H1 (cell line): Measurements from ENCODE around the gene SEL1L3.

Experiments used
- CTCF ChIP-seq, 3 experiments: IDR thresholded peaks; 1 replicate in 2 of 3; 2 replicates in 1 of 3; pipeline versions ENCODE4 v1.5.1 to v1.6.1; 2011; ENCODE audit warnings: low read length in 3 of 3, mild to moderate bottlenecking in 3 of 3, inconsistent platforms in 2 of 3, low read depth in 1 of 3, moderate library complexity in 1 of 3; ENCODE audit not compliant: insufficient read depth in 1 of 3; ENCODE audit errors: control extremely low read depth in 1 of 3
- EP300 ChIP-seq, 2 experiments: IDR thresholded peaks; 1 replicate in 1 of 2; 2 replicates in 1 of 2; pipeline ENCODE4 v1.6.1; 2011 to 2012; ENCODE audit warnings: low read depth in 2 of 2, low read length in 2 of 2, mild to moderate bottlenecking in 2 of 2, borderline replicate concordance in 1 of 2, inconsistent platforms in 1 of 2, moderate library complexity in 1 of 2
- HDAC2 ChIP-seq, 2 experiments: fragments of 300-600 bp in 1 of 2; sonication (generic) in 1 of 2; IDR thresholded peaks; 2 replicates each; pipeline ENCODE4 v1.6.1; 2011 to 2012; ENCODE audit warnings: low read depth in 2 of 2, low read length in 2 of 2, mild to moderate bottlenecking in 2 of 2, moderate library complexity in 2 of 2, borderline replicate concordance in 1 of 2, inconsistent platforms in 1 of 2
- HDAC6 ChIP-seq: IDR thresholded peaks from one replicate; pipeline ENCODE4 v1.7.1; 2012; ENCODE audit warnings: low read depth, mild to moderate bottlenecking, inconsistent platforms, low read length, moderate library complexity
- MAFK ChIP-seq: IDR thresholded peaks from 2 replicates; pipeline ENCODE4 v1.6.1; 2012; ENCODE audit warnings: low read depth, mild to moderate bottlenecking, improper control_type of control experiment, low read length
- MAX ChIP-seq: IDR thresholded peaks from 2 replicates; pipeline ENCODE4 v1.6.1; 2012; ENCODE audit warnings: inconsistent platforms
- POLR2A ChIP-seq, 2 experiments: IDR thresholded peaks; 1 replicate in 1 of 2; 2 replicates in 1 of 2; pipeline ENCODE4 v1.6.1; 2011; ENCODE audit warnings: low read depth in 2 of 2, low read length in 2 of 2, mild to moderate bottlenecking in 2 of 2; ENCODE audit errors: control extremely low read depth in 1 of 2
- POU5F1 ChIP-seq: IDR thresholded peaks from 2 replicates; pipeline ENCODE4 v1.6.1; 2011; ENCODE audit warnings: low read depth, mild to moderate bottlenecking, low read length, moderate library complexity
- RAD21 ChIP-seq, 2 experiments: IDR thresholded peaks in 1 of 2; conservative IDR thresholded peaks in 1 of 2; 2 replicates each; pipeline ENCODE4 v1.6.1; 2011; ENCODE audit warnings: low read depth in 2 of 2, low read length in 2 of 2, improper control_type of control experiment in 1 of 2, inconsistent platforms in 1 of 2, mild to moderate bottlenecking in 1 of 2, moderate library complexity in 1 of 2
- SAP30 ChIP-seq: fragments of 300-600 bp; sonication (generic); IDR thresholded peaks from 2 replicates; pipeline ENCODE4 v1.7.1; 2012; ENCODE audit warnings: low read length, moderate library complexity, mild to moderate bottlenecking, inconsistent platforms; ENCODE audit not compliant: insufficient read depth, insufficient replicate concordance
- SRF ChIP-seq: IDR thresholded peaks from 2 replicates; pipeline ENCODE4 v1.6.1; 2011; ENCODE audit warnings: mild to moderate bottlenecking, low read depth, low read length, moderate library complexity
- TAF1 ChIP-seq: IDR thresholded peaks from 2 replicates; pipeline ENCODE4 v1.6.1; 2011; ENCODE audit warnings: mild to moderate bottlenecking, low read depth, low read length
- TBP ChIP-seq: IDR thresholded peaks from 2 replicates; pipeline ENCODE4 v1.6.1; 2011; ENCODE audit warnings: low read depth, low read length, improper control_type of control experiment
- ZNF274 ChIP-seq: IDR thresholded peaks from 2 replicates; pipeline ENCODE4 v1.7.0; 2012; ENCODE audit warnings: low read length, borderline replicate concordance; ENCODE audit errors: extremely low read depth

GRCh38 chr4:25795566-25796454 lies 67.0 kb downstream of the SEL1L3 start:
- no peak for TF ChIP-seq EP300 (IDR thresholded peaks at IDR 0.05; ENCODE audit: borderline replicate concordance in 1 of 2, low read depth in 2 of 2, low read length in 2 of 2)
- TF ChIP-seq POU5F1, result no peak
- TF ChIP-seq POLR2A (IDR thresholded peaks at IDR 0.05; ENCODE audit: control extremely low read depth in 1 of 2, low read depth in 2 of 2, low read length in 2 of 2), result no peak
- peak in 1 of 2 experiments; percentile 10; a peak in 1 of 4 replicates for TF ChIP-seq RAD21 (IDR thresholded peaks at IDR 0.05 in 1 of 2, conservative IDR thresholded peaks at IDR 0.05 in 1 of 2; ENCODE audit: low read depth in 2 of 2, low read length in 2 of 2)
- TF ChIP-seq CTCF (IDR thresholded peaks at IDR 0.05; ENCODE audit: control extremely low read depth in 1 of 3, insufficient read depth in 1 of 3, low read depth in 1 of 3, low read length in 3 of 3), result peak in 1 of 3 experiments; percentile 33; a peak in 1 of 4 replicates
- no peak for TF ChIP-seq SAP30
- no peak for TF ChIP-seq MAX
- no peak for TF ChIP-seq SRF
- TF ChIP-seq MAFK, result no peak
- no peak for TF ChIP-seq HDAC6
- TF ChIP-seq ZNF274, result no peak
- no peak for TF ChIP-seq TAF1
- TF ChIP-seq TBP, result no peak
- no peak for TF ChIP-seq HDAC2 (IDR thresholded peaks at IDR 0.05; ENCODE audit: borderline replicate concordance in 1 of 2, low read depth in 2 of 2, low read length in 2 of 2)
